MG63 (cell line): Measurements from ENCODE around the gene TEX261. TPM values are rescaled to one million over a fixed set of nuclear protein-coding genes. Genes with fewer than 3 reads are reported as not detected.

Source experiments
- DNase-seq: peaks from one replicate; pipeline ENCODE4 v3.0.0-alpha.2; 2020
- H3K27me3 ChIP-seq: fragments of 250-450 bp; sonication (Bioruptor Pico); 2 replicates; pipeline ENCODE4 v1.5.1; 2020; ENCODE audit warnings: mild to moderate bottlenecking, moderate library complexity
- H3K36me3 ChIP-seq: fragments of 250-450 bp; sonication (Bioruptor Pico); 2 replicates; pipeline ENCODE4 v1.5.1; 2020; ENCODE audit warnings: mild to moderate bottlenecking, moderate library complexity
- H3K4me3 ChIP-seq: fragments of 250-450 bp; sonication (Bioruptor Pico); 2 replicates; pipeline ENCODE4 v1.5.1; 2020; ENCODE audit warnings: mild to moderate bottlenecking, moderate library complexity
- H3K9me3 ChIP-seq: fragments of 250-450 bp; sonication (Bioruptor Pico); 2 replicates; pipeline ENCODE4 v1.5.1; 2020; ENCODE audit warnings: mild to moderate bottlenecking, moderate library complexity
- total RNA-seq: library from RNA; depleted of rRNA; stranded (reverse); fragments of >200 nt; shearing (Covaris generic); gene quantifications from 2 replicates; pipeline ENCODE4 v1.2.3, GENCODE V29; 2014; ENCODE audit warnings: low replicate concordance; rRNA removed

TEX261 gene
- total RNA-seq, 1 experiment from 2014 or later = 78.4 TPM

DNA sequence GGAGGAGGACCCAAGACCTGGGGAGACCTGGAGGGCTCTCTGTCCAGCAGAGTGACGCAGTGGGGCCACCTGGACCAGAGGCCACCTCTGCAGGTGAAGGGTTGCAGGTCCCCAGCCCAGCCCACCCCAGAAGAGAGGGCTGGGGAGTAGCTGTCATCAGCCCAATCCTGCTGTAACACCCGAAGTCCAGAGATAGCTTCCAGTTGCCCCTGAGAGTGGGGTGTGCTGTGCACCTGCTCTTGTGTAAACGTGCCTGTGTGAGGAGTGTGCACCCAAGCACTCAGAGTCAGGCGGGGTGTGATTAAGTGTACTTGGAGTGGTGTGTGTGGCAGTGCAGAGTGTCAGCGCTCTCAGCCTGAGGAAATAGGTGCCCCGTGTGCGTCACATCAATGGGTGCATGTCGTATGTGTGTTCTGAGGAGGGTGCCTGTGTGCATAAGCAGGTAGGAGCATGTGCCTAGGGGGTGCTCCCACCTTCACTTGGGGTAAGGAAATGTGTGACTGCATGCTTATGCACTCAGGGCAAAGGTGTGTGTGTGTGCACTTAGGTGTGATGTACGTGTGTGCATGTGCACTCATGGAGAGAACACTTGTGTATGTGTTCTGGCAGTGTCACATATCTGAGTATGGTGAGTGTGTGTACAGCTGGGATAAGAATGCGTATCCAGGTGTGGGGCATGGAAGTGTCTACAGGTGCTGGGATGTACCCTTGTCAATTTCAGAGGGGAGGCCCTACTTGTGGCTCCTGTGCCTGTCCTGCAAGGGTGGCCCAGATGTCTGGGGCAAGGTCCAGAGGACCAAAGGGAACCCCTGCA lies 58.3 kb downstream of the TEX261 start:
- Histone ChIP-seq H3K27me3 (no peaks in the 10 kb centered on the region), H3K36me3 (no peaks in the 10 kb centered on the region), H3K9me3 (no peaks in the 10 kb centered on the region), H3K4me3 (no peak overlapping the region)
- no peak for DNase-seq

Other genes starting within 250 kb of the TEX261 start
- gene ADD2, start 226.7 kb downstream of the TEX261 start, total RNA-seq = 3.4 and 13.3 TPM in 2 replicates
- gene FIGLA, start 204.2 kb downstream of the TEX261 start, total RNA-seq = not detected in 2 replicates
- gene CLEC4F, start 174.3 kb downstream of the TEX261 start, total RNA-seq = not detected in 2 replicates
- gene CD207, start 159.1 kb downstream of the TEX261 start, total RNA-seq = not detected in 2 replicates
- gene VAX2, start 94.3 kb downstream of the TEX261 start, total RNA-seq = 1.9 TPM in 1 of 2 replicates, not detected in the other
- not detected in 2 replicates for gene ATP6V1B1, start 59.0 kb downstream of the TEX261 start, total RNA-seq
- gene ANKRD53, start 16.2 kb downstream of the TEX261 start, total RNA-seq = not detected in 2 replicates
- gene NAGK, start 73.8 kb upstream of the TEX261 start, total RNA-seq = 46.8 and 82.8 TPM in 2 replicates
- 13.0 and 23.9 TPM in 2 replicates for gene MCEE, start 135.4 kb upstream of the TEX261 start, total RNA-seq
- gene MPHOSPH10, start 135.8 kb upstream of the TEX261 start, total RNA-seq = 12.5 and 44.0 TPM in 2 replicates
- gene PAIP2B, start 232.2 kb upstream of the TEX261 start, total RNA-seq = 0.03 TPM in 1 of 2 replicates, not detected in the other